ENCODE measurements around the gene PDZRN4. TPM values are rescaled to one million over a fixed set of nuclear protein-coding genes. Genes with fewer than 3 reads are reported as not detected.
A peak's percentile ranks its signal among the peaks of the same experiment; 100 is the strongest.

The PDZRN4 gene
- total RNA-seq, 4 donors from 2014 or later: 22.8 to 197 (median 176) TPM

DNA sequence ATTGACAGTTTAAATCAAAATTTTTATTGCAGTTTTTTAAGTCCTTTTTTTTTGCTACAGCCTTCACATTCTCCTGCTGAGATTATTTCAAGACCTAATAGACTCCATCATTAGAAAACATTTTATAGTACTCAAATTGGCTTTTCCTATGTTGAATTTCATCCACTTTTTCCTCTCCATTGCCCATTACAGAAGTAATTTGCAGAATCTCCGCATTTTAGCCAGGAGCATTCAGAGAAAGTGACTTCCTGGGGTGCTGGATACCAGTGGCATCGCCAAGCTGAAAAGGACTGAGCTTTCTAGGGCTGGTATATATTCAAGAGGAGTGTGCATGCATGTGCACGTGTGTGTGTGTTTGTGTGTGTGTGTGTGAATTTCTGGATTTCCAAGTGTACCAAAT, 340.8 kb downstream of the PDZRN4 start:
- 90 to 94% methylated on average over 3 of the region's 3 CpGs for WGBS, 2 donors
- TF ChIP-seq POLR2A (IDR thresholded peaks at IDR 0.05): no peak
- TF ChIP-seq, protein P1, sequence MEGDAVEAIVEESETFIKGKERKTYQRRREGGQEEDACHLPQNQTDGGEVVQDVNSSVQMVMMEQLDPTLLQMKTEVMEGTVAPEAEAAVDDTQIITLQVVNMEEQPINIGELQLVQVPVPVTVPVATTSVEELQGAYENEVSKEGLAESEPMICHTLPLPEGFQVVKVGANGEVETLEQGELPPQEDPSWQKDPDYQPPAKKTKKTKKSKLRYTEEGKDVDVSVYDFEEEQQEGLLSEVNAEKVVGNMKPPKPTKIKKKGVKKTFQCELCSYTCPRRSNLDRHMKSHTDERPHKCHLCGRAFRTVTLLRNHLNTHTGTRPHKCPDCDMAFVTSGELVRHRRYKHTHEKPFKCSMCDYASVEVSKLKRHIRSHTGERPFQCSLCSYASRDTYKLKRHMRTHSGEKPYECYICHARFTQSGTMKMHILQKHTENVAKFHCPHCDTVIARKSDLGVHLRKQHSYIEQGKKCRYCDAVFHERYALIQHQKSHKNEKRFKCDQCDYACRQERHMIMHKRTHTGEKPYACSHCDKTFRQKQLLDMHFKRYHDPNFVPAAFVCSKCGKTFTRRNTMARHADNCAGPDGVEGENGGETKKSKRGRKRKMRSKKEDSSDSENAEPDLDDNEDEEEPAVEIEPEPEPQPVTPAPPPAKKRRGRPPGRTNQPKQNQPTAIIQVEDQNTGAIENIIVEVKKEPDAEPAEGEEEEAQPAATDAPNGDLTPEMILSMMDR (IDR thresholded peaks at IDR 0.05): no peak
- no peak for TF ChIP-seq EP300 (IDR thresholded peaks at IDR 0.05)
- H3K4me3 ChIP-seq: no peak overlapping the region
- no peak for DNase-seq (ENCODE audit: low spot score in 2 of 2)
- no peaks in the 10 kb centered on the region for H3K4me1 ChIP-seq
- H3K27me3 ChIP-seq: no peaks in the 10 kb centered on the region
- H3K36me3 ChIP-seq: no peaks in the 10 kb centered on the region
- no peak overlapping the region for H3K27ac ChIP-seq
- no peaks in the 10 kb centered on the region for H3K9me3 ChIP-seq

DNA sequence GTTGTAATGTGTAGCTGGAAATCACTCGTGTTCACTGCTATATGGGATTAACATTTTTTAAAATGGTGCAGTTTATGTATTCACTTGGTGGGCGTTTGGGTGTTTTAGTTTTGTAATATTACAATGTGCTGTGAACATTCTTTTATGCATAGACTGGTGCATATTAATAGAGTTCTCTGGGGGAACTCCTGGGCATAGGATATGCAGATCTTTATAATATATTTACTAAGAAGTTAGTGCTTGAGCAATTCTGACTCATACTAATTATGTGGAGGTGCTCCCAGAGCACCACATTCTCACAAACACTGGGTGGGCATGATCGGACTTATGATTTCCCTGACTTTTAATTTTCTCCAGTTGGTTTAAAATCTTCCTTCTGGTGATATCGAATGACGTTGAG, 342.3 kb downstream of the PDZRN4 start:
- Histone ChIP-seq H3K4me1 (no peaks in the 10 kb centered on the region), H3K4me3 (no peak overlapping the region), H3K27me3 (no peaks in the 10 kb centered on the region), H3K9me3 (no peaks in the 10 kb centered on the region), H3K27ac (no peak overlapping the region), H3K36me3 (no peaks in the 10 kb centered on the region)
- DNase-seq (ENCODE audit: low spot score in 2 of 2): no peak
- TF ChIP-seq POLR2A (IDR thresholded peaks at IDR 0.05) (no peak), EP300 (IDR thresholded peaks at IDR 0.05) (no peak)
- TF ChIP-seq, protein P1 (IDR thresholded peaks at IDR 0.05): no peak
- 75 to 85% methylated on average over 5 of the region's 5 CpGs for WGBS, 2 donors

DNA sequence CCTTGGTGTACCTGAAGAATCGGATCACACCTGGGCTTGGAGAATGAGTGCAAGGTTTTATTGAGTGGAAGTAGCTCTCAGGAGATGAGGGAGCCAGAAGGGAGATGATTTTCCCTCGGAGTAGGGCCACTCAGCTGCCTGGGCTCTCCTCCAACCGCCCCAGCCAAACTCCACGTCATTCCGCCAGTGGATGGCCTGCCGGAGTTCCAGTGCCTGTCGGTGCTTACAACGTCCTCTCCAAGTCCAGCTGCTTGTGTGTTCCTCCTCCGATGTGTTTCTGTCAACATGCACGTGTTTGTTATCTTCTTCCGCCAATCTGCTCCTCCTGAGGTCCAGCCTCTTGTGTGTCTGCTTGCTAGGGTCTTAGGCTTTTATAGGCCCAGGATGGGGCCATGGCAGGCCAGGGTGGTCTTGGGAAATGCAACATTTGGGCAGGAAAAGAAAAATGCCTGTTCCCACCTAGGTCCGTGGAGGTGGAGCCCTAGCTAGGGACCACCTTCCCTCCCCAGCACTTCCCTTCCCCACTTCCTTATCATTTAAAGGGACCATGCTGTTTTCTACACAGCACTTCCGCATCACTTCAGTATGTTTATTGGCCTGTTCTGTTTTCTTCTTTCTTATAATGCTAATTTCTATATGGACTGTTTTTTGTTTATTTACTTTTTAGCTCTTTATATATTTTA, 343.2 kb downstream of the PDZRN4 start:
- no peak overlapping the region for H3K4me3 ChIP-seq
- H3K27me3 ChIP-seq: no peaks in the 10 kb centered on the region
- no peak overlapping the region for H3K27ac ChIP-seq
- no peaks in the 10 kb centered on the region for H3K4me1 ChIP-seq
- no peaks in the 10 kb centered on the region for H3K9me3 ChIP-seq
- H3K36me3 ChIP-seq: no peaks in the 10 kb centered on the region
- WGBS, 2 donors: 84 to 85% methylated on average over 13 of the region's 13 CpGs
- no peak for TF ChIP-seq EP300 (IDR thresholded peaks at IDR 0.05)
- no peak for TF ChIP-seq POLR2A (IDR thresholded peaks at IDR 0.05)
- TF ChIP-seq, protein P1 (IDR thresholded peaks at IDR 0.05): no peak
- peak in 1 of 2 donors; percentile 21 for DNase-seq (ENCODE audit: low spot score in 2 of 2)

DNA sequence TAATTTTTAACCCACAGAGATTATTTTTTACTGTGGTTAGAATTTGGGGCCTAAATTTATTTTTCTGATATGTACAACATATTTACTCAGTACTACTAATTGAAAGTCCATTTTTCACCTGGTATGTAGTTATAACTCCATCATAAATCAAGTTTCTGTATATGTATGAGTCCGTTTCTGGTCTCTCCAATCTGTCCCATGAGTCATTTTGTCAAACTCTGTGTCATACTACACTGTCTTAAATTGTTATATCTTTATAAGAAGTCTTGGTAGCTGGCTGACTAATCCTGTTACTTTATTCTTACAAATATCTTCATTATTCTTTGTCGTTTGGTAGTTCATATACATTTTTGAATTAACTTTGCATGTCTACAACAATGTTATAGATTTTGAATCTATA, 344.0 kb downstream of the PDZRN4 start:
- TF ChIP-seq EP300 (IDR thresholded peaks at IDR 0.05): no peak
- TF ChIP-seq, protein P1 (IDR thresholded peaks at IDR 0.05): no peak
- TF ChIP-seq POLR2A (IDR thresholded peaks at IDR 0.05): no peak
- no peak overlapping the region for H3K4me3 ChIP-seq
- WGBS, 2 donors: 78 to 82% methylated on average over 2 of the region's 2 CpGs
- no peak overlapping the region for H3K27ac ChIP-seq
- no peaks in the 10 kb centered on the region for H3K9me3 ChIP-seq
- no peaks in the 10 kb centered on the region for H3K27me3 ChIP-seq
- H3K36me3 ChIP-seq: no peaks in the 10 kb centered on the region
- no peaks in the 10 kb centered on the region for H3K4me1 ChIP-seq
- DNase-seq (ENCODE audit: low spot score in 2 of 2): no peak

DNA sequence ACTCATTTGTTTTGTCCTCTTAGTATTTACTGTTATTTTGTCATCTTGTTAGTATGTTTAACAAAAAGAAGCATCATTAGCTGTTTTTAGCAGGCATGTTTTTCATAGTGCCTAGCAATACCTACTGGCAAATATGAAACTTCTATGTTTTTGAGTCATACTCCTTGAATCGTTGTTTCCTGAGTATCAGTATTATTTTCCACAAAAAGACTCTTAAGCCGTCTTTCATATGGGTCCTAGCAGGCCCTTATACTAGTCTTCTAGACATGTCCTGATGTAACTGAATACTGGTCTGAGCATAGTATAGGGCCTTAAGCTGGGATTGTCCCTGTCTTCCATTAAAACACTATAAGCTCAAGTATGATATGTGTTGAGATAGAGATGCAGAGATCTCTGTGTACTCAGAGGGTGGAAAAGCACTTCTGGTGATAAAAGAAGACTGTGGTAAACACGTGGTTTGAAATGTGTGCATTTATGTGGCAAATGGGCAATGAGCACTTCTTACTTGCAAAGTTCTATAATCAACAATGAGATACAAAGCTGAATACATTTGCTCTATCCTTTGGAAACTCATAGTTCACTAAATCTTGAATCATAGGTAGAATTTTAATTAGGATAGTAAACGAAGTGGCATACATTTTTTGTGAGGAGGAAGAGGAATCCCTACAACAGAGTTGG, 348.8 kb downstream of the PDZRN4 start:
- H3K4me3 ChIP-seq: no peak overlapping the region

More for the DNA sequence above, 348.8 kb downstream of the PDZRN4 start:
- H3K27me3 ChIP-seq: no peaks in the 10 kb centered on the region
- no peak for DNase-seq (ENCODE audit: low spot score in 2 of 2)
- H3K36me3 ChIP-seq: no peaks in the 10 kb centered on the region
- no peaks in the 10 kb centered on the region for H3K4me1 ChIP-seq
- H3K9me3 ChIP-seq: no peaks in the 10 kb centered on the region
- 88% methylated on average over 4 of the region's 4 CpGs for WGBS, 2 donors
- H3K27ac ChIP-seq: no peak overlapping the region
- TF ChIP-seq, protein P1 (IDR thresholded peaks at IDR 0.05): no peak
- TF ChIP-seq POLR2A (IDR thresholded peaks at IDR 0.05): no peak
- TF ChIP-seq EP300 (IDR thresholded peaks at IDR 0.05): no peak

Data from tibial nerve (tissue), 4 donors.